ENCODE results near the gene KLK11. TPM values are rescaled to one million over a fixed set of nuclear protein-coding genes. Genes with fewer than 3 reads are reported as not detected.
A peak's percentile ranks its signal among the peaks of the same experiment; 100 is the strongest.

KLK11 gene
- total and polyA plus RNA-seq, 7 donors, result 0.71 to 0.76 TPM; not detected in 5

- no peaks in the 10 kb centered on the region for H3K36me3 ChIP-seq
Observed at GRCh38 chr19:51060973-51061372, 34.6 kb upstream of the KLK11 start.

GRCh38 chr19:51060336-51060735, 33.9 kb upstream of the KLK11 start:
- no peaks in the 10 kb centered on the region for H3K9me3 ChIP-seq
- peaks cover 8 to 34% (median 10%) of the 10 kb centered on the region in 3 donors for H3K27me3 ChIP-seq
- TF ChIP-seq POLR2AphosphoS5 (IDR thresholded peaks at IDR 0.05) (no peak), EP300 (IDR thresholded peaks at IDR 0.05) (no peak), POLR2A (IDR thresholded peaks at IDR 0.05) (no peak)
- TF ChIP-seq, protein P1, sequence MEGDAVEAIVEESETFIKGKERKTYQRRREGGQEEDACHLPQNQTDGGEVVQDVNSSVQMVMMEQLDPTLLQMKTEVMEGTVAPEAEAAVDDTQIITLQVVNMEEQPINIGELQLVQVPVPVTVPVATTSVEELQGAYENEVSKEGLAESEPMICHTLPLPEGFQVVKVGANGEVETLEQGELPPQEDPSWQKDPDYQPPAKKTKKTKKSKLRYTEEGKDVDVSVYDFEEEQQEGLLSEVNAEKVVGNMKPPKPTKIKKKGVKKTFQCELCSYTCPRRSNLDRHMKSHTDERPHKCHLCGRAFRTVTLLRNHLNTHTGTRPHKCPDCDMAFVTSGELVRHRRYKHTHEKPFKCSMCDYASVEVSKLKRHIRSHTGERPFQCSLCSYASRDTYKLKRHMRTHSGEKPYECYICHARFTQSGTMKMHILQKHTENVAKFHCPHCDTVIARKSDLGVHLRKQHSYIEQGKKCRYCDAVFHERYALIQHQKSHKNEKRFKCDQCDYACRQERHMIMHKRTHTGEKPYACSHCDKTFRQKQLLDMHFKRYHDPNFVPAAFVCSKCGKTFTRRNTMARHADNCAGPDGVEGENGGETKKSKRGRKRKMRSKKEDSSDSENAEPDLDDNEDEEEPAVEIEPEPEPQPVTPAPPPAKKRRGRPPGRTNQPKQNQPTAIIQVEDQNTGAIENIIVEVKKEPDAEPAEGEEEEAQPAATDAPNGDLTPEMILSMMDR (IDR thresholded peaks at IDR 0.05), result no peak
- intact Hi-C loops (cut with DNase I), result no loop called here
- no peaks in the 10 kb centered on the region for H3K36me3 ChIP-seq
- H3K27ac ChIP-seq, result no peak overlapping the region
- H3K4me1 ChIP-seq, result peaks cover 0 to 9% (median 3%) of the 10 kb centered on the region in 4 donors
- no peak for DNase-seq
- no peak overlapping the region for H3K4me3 ChIP-seq
- WGBS, 2 donors, result 58 to 68% methylated on average over 4 of the region's 4 CpGs

More at GRCh38 chr19:51060973-51061372, 34.6 kb upstream of the KLK11 start:
- WGBS, 2 donors, result 0 to 2% methylated on average over 1 of the region's 1 CpG
- TF ChIP-seq, protein P1 (IDR thresholded peaks at IDR 0.05), result no peak
- no peak for TF ChIP-seq EP300 (IDR thresholded peaks at IDR 0.05)
- no peak for TF ChIP-seq POLR2AphosphoS5 (IDR thresholded peaks at IDR 0.05)
- no peak for TF ChIP-seq POLR2A (IDR thresholded peaks at IDR 0.05)
- DNase-seq, result no peak
- Histone ChIP-seq H3K4me1 (peaks cover 0 to 9% (median 3%) of the 10 kb centered on the region in 4 donors), H3K9me3 (no peaks in the 10 kb centered on the region), H3K27me3 (peaks cover 8 to 40% (median 16%) of the 10 kb centered on the region in 3 donors), H3K4me3 (no peak overlapping the region), H3K27ac (no peak overlapping the region)
- intact Hi-C loops (cut with DNase I), result no loop called here

DNA sequence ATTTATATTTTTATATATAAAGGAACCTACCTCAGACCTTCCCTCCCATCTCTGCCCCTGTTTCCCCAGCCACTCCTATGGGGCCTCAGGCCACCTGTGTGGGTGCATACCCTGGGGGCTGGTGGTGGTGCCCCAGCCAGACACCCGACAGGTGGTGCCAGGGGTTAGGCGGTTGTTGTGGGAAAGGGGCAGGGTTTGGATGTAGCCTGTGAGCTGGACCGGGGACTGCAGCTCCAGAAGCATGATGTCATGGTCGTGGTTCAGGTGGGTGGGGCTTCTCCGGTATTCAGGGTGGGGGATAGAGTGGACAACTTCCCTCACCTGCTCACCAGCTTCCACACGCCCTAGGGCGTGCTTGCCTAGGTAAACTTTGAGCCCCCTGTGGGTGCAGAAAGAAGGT, 33.3 kb upstream of the KLK11 start:
- H3K27ac ChIP-seq, result no peak overlapping the region
- no peaks in the 10 kb centered on the region for H3K36me3 ChIP-seq
- DNase-seq, result no peak
- H3K27me3 ChIP-seq, result peaks cover 3 to 27% (median 5%) of the 10 kb centered on the region in 3 donors
- peaks cover 0 to 3% (median under 1%) of the 10 kb centered on the region in 4 donors for H3K4me1 ChIP-seq
- H3K4me3 ChIP-seq, result no peak overlapping the region
- intact Hi-C loops (cut with DNase I), result no loop called here
- 42 to 77% methylated on average over 7 of the region's 7 CpGs for WGBS, 2 donors
- H3K9me3 ChIP-seq, result no peaks in the 10 kb centered on the region
- TF ChIP-seq, protein P1 (IDR thresholded peaks at IDR 0.05), result no peak
- no peak for TF ChIP-seq POLR2AphosphoS5 (IDR thresholded peaks at IDR 0.05)
- TF ChIP-seq EP300 (IDR thresholded peaks at IDR 0.05), result no peak
- no peak for TF ChIP-seq POLR2A (IDR thresholded peaks at IDR 0.05)

DNA sequence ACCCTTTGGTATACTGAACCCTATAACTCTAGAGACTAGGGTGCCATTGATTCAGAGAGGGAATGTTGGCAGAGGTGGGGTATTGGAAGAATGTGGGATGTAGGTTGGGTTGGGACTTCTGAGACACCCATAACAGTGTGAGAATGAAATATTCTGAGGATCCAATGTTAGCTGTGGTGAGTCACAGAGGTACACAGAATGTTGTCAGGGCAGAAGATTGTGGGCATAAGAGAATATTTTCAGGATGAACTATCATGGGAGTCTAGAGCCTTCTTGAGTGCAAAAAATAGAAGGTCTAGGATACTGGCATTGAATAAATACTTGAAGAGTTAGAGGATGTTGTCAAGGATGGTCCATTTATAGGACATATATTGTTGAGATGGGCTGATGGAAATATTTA, 29.4 kb upstream of the KLK11 start:
- DNase-seq, result no peak
- no peaks in the 10 kb centered on the region for H3K4me1 ChIP-seq
- no peak overlapping the region for H3K4me3 ChIP-seq
- H3K36me3 ChIP-seq, result no peaks in the 10 kb centered on the region
- peaks cover 0 to 27% (median 6%) of the 10 kb centered on the region in 3 donors for H3K27me3 ChIP-seq
- no peak overlapping the region for H3K27ac ChIP-seq
- H3K9me3 ChIP-seq, result no peaks in the 10 kb centered on the region
- TF ChIP-seq EP300 (IDR thresholded peaks at IDR 0.05), result no peak
- TF ChIP-seq, protein P1 (IDR thresholded peaks at IDR 0.05), result no peak
- no peak for TF ChIP-seq POLR2AphosphoS5 (IDR thresholded peaks at IDR 0.05)
- TF ChIP-seq POLR2A (IDR thresholded peaks at IDR 0.05), result no peak
- intact Hi-C loops (cut with DNase I), result no loop called here

GRCh38 chr19:51047031-51047335, 20.6 kb upstream of the KLK11 start:
- Histone ChIP-seq H3K9me3 (no peaks in the 10 kb centered on the region), H3K36me3 (no peaks in the 10 kb centered on the region), H3K4me3 (no peak overlapping the region), H3K27ac (no peak overlapping the region), H3K27me3 (peaks cover 0 to 8% (median under 1%) of the 10 kb centered on the region in 3 donors), H3K4me1 (no peaks in the 10 kb centered on the region)
- peak; percentile 12 for DNase-seq
- no peak for TF ChIP-seq EP300 (IDR thresholded peaks at IDR 0.05)
- TF ChIP-seq, protein P1 (IDR thresholded peaks at IDR 0.05), result no peak
- TF ChIP-seq POLR2AphosphoS5 (IDR thresholded peaks at IDR 0.05), result no peak
- no peak for TF ChIP-seq POLR2A (IDR thresholded peaks at IDR 0.05)
- WGBS, 2 donors, result 14 to 17% methylated on average over 4 of the region's 4 CpGs
- intact Hi-C loops (cut with DNase I), result no loop called here

Measured in sigmoid colon (tissue), 7 donors.